ENCODE results near the gene ERC1.

The ERC1 gene

GRCh38 chr12:1493781-1494565 is 502.9 kb downstream of the ERC1 start:
- no peak for DNase-seq (ENCODE audit: low read depth)

- DNase-seq (ENCODE audit: low read depth): no peak
Observed at GRCh38 chr12:1494856-1495255, 503.8 kb downstream of the ERC1 start.

GRCh38 chr12:1496162-1496900 is 505.3 kb downstream of the ERC1 start:
- DNase-seq (ENCODE audit: low read depth): peak; percentile 76

GRCh38 chr12:1497161-1497560 is 506.1 kb downstream of the ERC1 start:
- no peak for DNase-seq (ENCODE audit: low read depth)

GRCh38 chr12:1498199-1498740 is 507.2 kb downstream of the ERC1 start:
- DNase-seq (ENCODE audit: low read depth): no peak

GRCh38 chr12:1499351-1499750 is 508.3 kb downstream of the ERC1 start:
- no peak for DNase-seq (ENCODE audit: low read depth)

GRCh38 chr12:1500095-1500801 is 509.2 kb downstream of the ERC1 start:
- peak; percentile 79 for DNase-seq (ENCODE audit: low read depth)

- DNase-seq (ENCODE audit: low read depth): no peak
Observed at GRCh38 chr12:1501001-1501400, 510.0 kb downstream of the ERC1 start.

GRCh38 chr12:1501695-1502378 is 510.8 kb downstream of the ERC1 start:
- no peak for DNase-seq (ENCODE audit: low read depth)

- DNase-seq (ENCODE audit: low read depth): no peak
Observed at GRCh38 chr12:1502379-1502720, 511.3 kb downstream of the ERC1 start.

- no peak for DNase-seq (ENCODE audit: low read depth)
Observed at GRCh38 chr12:1502831-1503230, 511.8 kb downstream of the ERC1 start.

- DNase-seq (ENCODE audit: low read depth): no peak
Observed at GRCh38 chr12:1503281-1503711, 512.3 kb downstream of the ERC1 start.

GRCh38 chr12:1504304-1504894 is 513.4 kb downstream of the ERC1 start:
- no peak for DNase-seq (ENCODE audit: low read depth)

GRCh38 chr12:1504895-1505311 is 513.9 kb downstream of the ERC1 start:
- DNase-seq (ENCODE audit: low read depth): no peak

GRCh38 chr12:1505576-1505975 is 514.6 kb downstream of the ERC1 start:
- DNase-seq (ENCODE audit: low read depth): no peak

GRCh38 chr12:1507308-1507707 is 516.3 kb downstream of the ERC1 start:
- DNase-seq (ENCODE audit: low read depth): no peak

- DNase-seq (ENCODE audit: low read depth): no peak
Observed at GRCh38 chr12:1509413-1510052, 518.5 kb downstream of the ERC1 start.

- DNase-seq (ENCODE audit: low read depth): no peak
Observed at GRCh38 chr12:1510056-1510812, 519.2 kb downstream of the ERC1 start.

GRCh38 chr12:1515010-1515409 is 524.0 kb downstream of the ERC1 start:
- no peak for DNase-seq (ENCODE audit: low read depth)

- no peak for DNase-seq (ENCODE audit: low read depth)
Observed at GRCh38 chr12:1515428-1515827, 524.4 kb downstream of the ERC1 start.
